Endothelial cell (in vitro differentiated cells): ENCODE data around the gene GTPBP8. TPM values are rescaled to one million over a fixed set of nuclear protein-coding genes. Genes with fewer than 3 reads are reported as not detected.

ENCODE experiments used
- DNase-seq: peaks from one replicate; pipeline ENCODE4 v3.0.0; 2021; ENCODE audit warnings: low spot score
- H3K27ac Mint-ChIP-seq: one replicate; pipeline ENCODE4 v1.8.0; 2021; ENCODE audit warnings: mixed read lengths, inconsistent platforms; ENCODE audit not compliant: unreplicated experiment
- H3K27me3 Mint-ChIP-seq: one replicate; pipeline ENCODE4 v1.8.0; 2021; ENCODE audit warnings: mild to moderate bottlenecking, moderate library complexity, mixed read lengths, inconsistent platforms; ENCODE audit not compliant: unreplicated experiment
- H3K36me3 Mint-ChIP-seq: one replicate; pipeline ENCODE4 v1.8.0; 2021; ENCODE audit warnings: mild to moderate bottlenecking, low read depth, mixed read lengths, inconsistent platforms; ENCODE audit not compliant: unreplicated experiment
- H3K4me1 Mint-ChIP-seq: one replicate; pipeline ENCODE4 v1.8.0; 2021; ENCODE audit warnings: mild to moderate bottlenecking, mixed read lengths, inconsistent platforms; ENCODE audit not compliant: unreplicated experiment
- H3K4me3 Mint-ChIP-seq: one replicate; pipeline ENCODE4 v1.8.0; 2021; ENCODE audit warnings: mild to moderate bottlenecking, mixed read lengths, inconsistent platforms; ENCODE audit not compliant: unreplicated experiment
- H3K9me3 Mint-ChIP-seq: one replicate; pipeline ENCODE4 v1.8.0; 2021; ENCODE audit warnings: mixed read lengths, inconsistent platforms; ENCODE audit not compliant: unreplicated experiment
- total RNA-seq: library from RNA; stranded (reverse); fragmentation: NEBNext Ultra II Directional; extraction: Animal tissue kit (Norgen Biotek cat#: 25700); gene quantifications from one replicate; pipeline ENCODE4 v1.2.1, GENCODE V29; 2021; ENCODE audit not compliant: unreplicated experiment
- TF ChIP-seq, protein P1 (sequence below): fragments of 200-600 bp; sonication (generic); IDR thresholded peaks from one replicate; pipeline ENCODE4 v1.5.0; 2021; ENCODE audit warnings: antibody characterized with exemption; ENCODE audit not compliant: unreplicated experiment

Gene GTPBP8
- total RNA-seq, 1 donor from 2014 or later = 19.4 TPM

DNA sequence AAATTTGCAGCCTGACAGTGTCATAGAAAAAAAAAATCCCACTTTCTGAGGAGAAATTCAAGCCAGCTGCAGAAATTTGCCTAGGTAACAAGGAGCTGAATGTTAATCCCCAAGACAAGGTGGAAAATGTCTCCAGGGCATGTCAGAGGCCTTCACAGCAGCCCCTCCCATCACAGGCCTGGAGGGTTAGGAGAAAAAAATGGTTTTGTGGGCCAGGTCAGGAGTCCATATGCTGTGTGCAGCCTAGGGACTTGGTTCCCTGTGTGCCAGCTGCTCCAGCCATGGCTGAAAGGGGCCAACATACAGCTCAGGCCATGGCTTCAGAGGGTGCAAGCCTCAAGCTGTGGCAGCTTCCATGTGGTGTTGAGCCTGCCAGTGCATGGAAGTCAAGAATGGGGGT, 27.1 kb upstream of the GTPBP8 start:
- no peak overlapping the region for H3K27ac Mint-ChIP-seq
- peaks cover 7% of the 10 kb centered on the region for H3K36me3 Mint-ChIP-seq
- H3K27me3 Mint-ChIP-seq = no peaks in the 10 kb centered on the region
- H3K4me1 Mint-ChIP-seq = no peaks in the 10 kb centered on the region
- no peaks in the 10 kb centered on the region for H3K9me3 Mint-ChIP-seq
- DNase-seq = no peak
- TF ChIP-seq, protein P1, sequence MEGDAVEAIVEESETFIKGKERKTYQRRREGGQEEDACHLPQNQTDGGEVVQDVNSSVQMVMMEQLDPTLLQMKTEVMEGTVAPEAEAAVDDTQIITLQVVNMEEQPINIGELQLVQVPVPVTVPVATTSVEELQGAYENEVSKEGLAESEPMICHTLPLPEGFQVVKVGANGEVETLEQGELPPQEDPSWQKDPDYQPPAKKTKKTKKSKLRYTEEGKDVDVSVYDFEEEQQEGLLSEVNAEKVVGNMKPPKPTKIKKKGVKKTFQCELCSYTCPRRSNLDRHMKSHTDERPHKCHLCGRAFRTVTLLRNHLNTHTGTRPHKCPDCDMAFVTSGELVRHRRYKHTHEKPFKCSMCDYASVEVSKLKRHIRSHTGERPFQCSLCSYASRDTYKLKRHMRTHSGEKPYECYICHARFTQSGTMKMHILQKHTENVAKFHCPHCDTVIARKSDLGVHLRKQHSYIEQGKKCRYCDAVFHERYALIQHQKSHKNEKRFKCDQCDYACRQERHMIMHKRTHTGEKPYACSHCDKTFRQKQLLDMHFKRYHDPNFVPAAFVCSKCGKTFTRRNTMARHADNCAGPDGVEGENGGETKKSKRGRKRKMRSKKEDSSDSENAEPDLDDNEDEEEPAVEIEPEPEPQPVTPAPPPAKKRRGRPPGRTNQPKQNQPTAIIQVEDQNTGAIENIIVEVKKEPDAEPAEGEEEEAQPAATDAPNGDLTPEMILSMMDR = no peak
- H3K4me3 Mint-ChIP-seq = no peak overlapping the region

DNA sequence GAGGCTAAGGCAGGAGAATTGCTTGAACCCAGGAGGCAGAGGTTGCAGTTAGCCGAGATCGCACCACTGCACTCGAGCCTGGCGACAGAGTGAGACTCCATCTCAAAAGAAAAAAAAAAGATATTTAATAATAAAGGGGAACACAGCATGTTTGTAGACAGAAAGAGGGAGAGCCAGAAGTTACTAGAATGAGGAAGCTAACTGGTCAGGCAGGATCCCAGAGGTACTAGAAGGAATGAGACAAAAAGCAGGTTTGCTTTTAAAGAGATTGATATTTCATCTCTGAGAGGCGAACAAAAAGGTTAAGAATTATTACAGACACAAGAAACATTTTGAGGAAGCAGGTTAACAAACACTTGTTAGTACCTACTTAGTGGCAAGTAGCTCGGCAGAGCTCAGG, 25.1 kb upstream of the GTPBP8 start:
- no peak overlapping the region for H3K4me3 Mint-ChIP-seq
- TF ChIP-seq, protein P1 = no peak
- no peak overlapping the region for H3K27ac Mint-ChIP-seq
- DNase-seq = no peak
- peaks cover 7% of the 10 kb centered on the region for H3K36me3 Mint-ChIP-seq
- H3K27me3 Mint-ChIP-seq = no peaks in the 10 kb centered on the region
- no peaks in the 10 kb centered on the region for H3K4me1 Mint-ChIP-seq
- H3K9me3 Mint-ChIP-seq = no peaks in the 10 kb centered on the region

DNA sequence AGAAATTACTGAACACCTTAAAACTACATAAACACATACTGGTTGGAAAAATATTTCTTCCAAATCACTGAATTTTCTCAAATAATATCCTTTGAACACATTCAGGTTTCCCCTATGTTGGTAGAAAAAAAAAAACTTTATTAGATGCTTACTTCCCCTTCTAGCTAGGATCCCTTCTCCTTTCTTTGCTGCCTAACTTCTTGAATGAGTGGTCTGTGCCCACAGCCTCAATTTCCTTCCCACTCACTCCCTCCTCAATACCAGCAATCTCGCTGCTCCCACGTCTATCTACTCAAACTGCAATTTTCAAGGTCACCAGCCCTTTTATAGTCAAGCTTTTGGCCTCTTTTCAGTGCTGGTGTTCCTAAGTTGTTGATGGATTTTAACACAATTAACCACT, 24.2 kb upstream of the GTPBP8 start:
- TF ChIP-seq, protein P1 = no peak
- Mint-ChIP-seq H3K4me1 (no peaks in the 10 kb centered on the region), H3K4me3 (no peak overlapping the region), H3K27me3 (no peaks in the 10 kb centered on the region), H3K27ac (no peak overlapping the region), H3K36me3 (peaks cover 7% of the 10 kb centered on the region), H3K9me3 (no peaks in the 10 kb centered on the region)
- DNase-seq = no peak

DNA sequence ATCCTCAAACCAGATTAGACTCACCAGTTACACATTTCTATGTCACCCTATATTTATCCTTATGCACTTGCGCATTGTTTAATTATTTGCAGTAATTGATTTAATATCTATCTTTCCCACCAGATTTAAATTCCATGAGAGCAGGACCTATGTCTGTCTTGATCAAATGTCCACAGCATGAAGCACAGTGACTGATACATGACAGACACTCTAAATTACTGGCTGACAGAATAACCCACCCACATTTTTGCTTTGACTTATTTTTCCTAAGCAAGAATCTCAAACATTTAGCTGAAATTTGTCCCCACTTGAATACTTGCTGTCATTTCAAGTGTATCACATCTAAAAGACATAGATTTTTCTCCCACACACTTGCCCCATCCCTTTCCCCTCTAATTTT, 23.4 kb upstream of the GTPBP8 start:
- Mint-ChIP-seq H3K27ac (no peak overlapping the region), H3K4me1 (no peaks in the 10 kb centered on the region), H3K9me3 (no peaks in the 10 kb centered on the region), H3K27me3 (no peaks in the 10 kb centered on the region), H3K4me3 (no peak overlapping the region), H3K36me3 (peaks cover 7% of the 10 kb centered on the region)
- TF ChIP-seq, protein P1 = no peak
- DNase-seq = no peak

DNA sequence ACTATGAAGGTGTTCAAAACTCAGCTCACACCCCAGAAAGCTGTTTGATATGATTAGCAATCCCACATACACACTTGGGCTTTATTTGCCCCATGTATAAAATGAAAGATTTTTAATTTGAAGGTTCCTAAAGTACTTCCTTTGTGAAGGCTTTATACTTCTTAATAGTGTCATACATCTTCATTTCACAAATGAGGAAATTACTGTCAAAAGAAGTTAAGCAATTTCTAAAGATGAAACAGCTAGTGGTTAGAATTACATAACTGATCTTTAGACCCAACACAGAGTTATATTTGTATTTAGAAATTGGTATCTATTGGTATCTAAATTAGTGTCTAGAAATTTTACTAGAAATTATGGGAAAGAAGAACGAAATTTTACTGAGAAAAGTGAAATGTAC, 23.0 kb upstream of the GTPBP8 start:
- Mint-ChIP-seq H3K36me3 (peaks cover 7% of the 10 kb centered on the region), H3K27ac (no peak overlapping the region), H3K4me1 (no peaks in the 10 kb centered on the region), H3K9me3 (no peaks in the 10 kb centered on the region), H3K4me3 (no peak overlapping the region), H3K27me3 (no peaks in the 10 kb centered on the region)
- no peak for DNase-seq
- TF ChIP-seq, protein P1 = no peak
